ENCODE measurements around the gene KRT6A. TPM values are rescaled to one million over a fixed set of nuclear protein-coding genes. Genes with fewer than 3 reads are reported as not detected.

KRT6A gene
- total RNA-seq, 1 experiment from 2014 or later = 1,688 TPM

- no peak for TF ChIP-seq CTCF (IDR thresholded peaks at IDR 0.05; ENCODE audit: unreplicated experiment)
- Mint-ChIP-seq H3K27ac (ENCODE audit: low read depth, unreplicated experiment) (no peak overlapping the region), H3K4me1 (ENCODE audit: insufficient read depth, unreplicated experiment) (peaks cover 19% of the 10 kb centered on the region), H3K36me3 (ENCODE audit: insufficient read depth, unreplicated experiment) (no peaks in the 10 kb centered on the region), H3K27me3 (ENCODE audit: insufficient read depth, unreplicated experiment) (no peaks in the 10 kb centered on the region), H3K9me3 (ENCODE audit: unreplicated experiment) (no peaks in the 10 kb centered on the region), H3K4me3 (ENCODE audit: unreplicated experiment) (no peak overlapping the region)
- CTCF ChIA-PET = interaction anchor here (0.5 to 1.7 kb wide), 3 partner anchors 15 to 116 kb away, joined by 3 to 4 read pairs (median 3); no protein-coding TSS in a partner anchor
- no TSS peak for BruUV-seq (replicated peaks)
- POLR2A ChIA-PET = interaction anchor here (1.2 kb wide), 1 partner anchor 19 kb away, joined by 3 read pairs; no protein-coding TSS in a partner anchor
- intact Hi-C loops (cut with micrococcal nuclease) = no loop called here
- no peak for DNase-seq (ENCODE audit: unreplicated experiment)
Measured at GRCh38 chr12:52539821-52540173, 46.7 kb upstream of the KRT6A start.

- TF ChIP-seq CTCF (IDR thresholded peaks at IDR 0.05; ENCODE audit: unreplicated experiment) = no peak
- H3K36me3 Mint-ChIP-seq (ENCODE audit: insufficient read depth, unreplicated experiment) = no peaks in the 10 kb centered on the region
- BruUV-seq (replicated peaks) = no TSS peak
- H3K4me1 Mint-ChIP-seq (ENCODE audit: insufficient read depth, unreplicated experiment) = peaks cover 19% of the 10 kb centered on the region
- DNase-seq (ENCODE audit: unreplicated experiment) = peak; percentile 78
- no peaks in the 10 kb centered on the region for H3K27me3 Mint-ChIP-seq (ENCODE audit: insufficient read depth, unreplicated experiment)
- H3K4me3 Mint-ChIP-seq (ENCODE audit: unreplicated experiment) = no peak overlapping the region
- no peak overlapping the region for H3K27ac Mint-ChIP-seq (ENCODE audit: low read depth, unreplicated experiment)
- ChIA-PET POLR2A (interaction anchor here (1.2 kb wide), 1 partner anchor 18 kb away, joined by 3 read pairs; no protein-coding TSS in a partner anchor), CTCF (interaction anchor here (0.5 to 1.7 kb wide), 5 partner anchors 14 to 346 kb away, joined by 3 to 5 read pairs (median 3); no protein-coding TSS in a partner anchor)
- intact Hi-C loops (cut with micrococcal nuclease) = no loop called here
- no peaks in the 10 kb centered on the region for H3K9me3 Mint-ChIP-seq (ENCODE audit: unreplicated experiment)
Measured at GRCh38 chr12:52539083-52539820, 46.2 kb upstream of the KRT6A start.

- TF ChIP-seq CTCF (IDR thresholded peaks at IDR 0.05; ENCODE audit: unreplicated experiment) = no peak
- Mint-ChIP-seq H3K36me3 (ENCODE audit: insufficient read depth, unreplicated experiment) (no peaks in the 10 kb centered on the region), H3K4me3 (ENCODE audit: unreplicated experiment) (no peak overlapping the region), H3K27me3 (ENCODE audit: insufficient read depth, unreplicated experiment) (no peaks in the 10 kb centered on the region), H3K27ac (ENCODE audit: low read depth, unreplicated experiment) (no peak overlapping the region), H3K9me3 (ENCODE audit: unreplicated experiment) (no peaks in the 10 kb centered on the region), H3K4me1 (ENCODE audit: insufficient read depth, unreplicated experiment) (peaks cover 19% of the 10 kb centered on the region)
- POLR2A ChIA-PET = no interaction called here
- CTCF ChIA-PET = interaction anchor here (0.7 to 0.8 kb wide), 3 partner anchors 15 to 342 kb away, joined by 3 read pairs; no protein-coding TSS in a partner anchor
- no peak for DNase-seq (ENCODE audit: unreplicated experiment)
- no TSS peak for BruUV-seq (replicated peaks)
- intact Hi-C loops (cut with micrococcal nuclease) = no loop called here
Measured at GRCh38 chr12:52537101-52537500, 44.0 kb upstream of the KRT6A start.

GRCh38 chr12:52535574-52535973 lies 42.5 kb upstream of the KRT6A start:
- Mint-ChIP-seq H3K9me3 (ENCODE audit: unreplicated experiment) (no peaks in the 10 kb centered on the region), H3K27me3 (ENCODE audit: insufficient read depth, unreplicated experiment) (no peaks in the 10 kb centered on the region), H3K4me3 (ENCODE audit: unreplicated experiment) (no peak overlapping the region), H3K27ac (ENCODE audit: low read depth, unreplicated experiment) (no peak overlapping the region), H3K36me3 (ENCODE audit: insufficient read depth, unreplicated experiment) (no peaks in the 10 kb centered on the region), H3K4me1 (ENCODE audit: insufficient read depth, unreplicated experiment) (peaks cover 19% of the 10 kb centered on the region)
- TF ChIP-seq CTCF (IDR thresholded peaks at IDR 0.05; ENCODE audit: unreplicated experiment) = no peak
- no TSS peak for BruUV-seq (replicated peaks)
- ChIA-PET POLR2A (interaction anchor here (1.2 to 2.1 kb wide), 2 partner anchors 13 to 15 kb away, joined by 3 to 7 read pairs; no protein-coding TSS in a partner anchor), CTCF (interaction anchor here (0.6 to 0.7 kb wide), 3 partner anchors 313 to 788 kb away, joined by 3 to 4 read pairs (median 4); no protein-coding TSS in a partner anchor)
- intact Hi-C loops (cut with micrococcal nuclease) = no loop called here
- DNase-seq (ENCODE audit: unreplicated experiment) = no peak
